Stromal cell of bone marrow (primary cell): ENCODE results near the gene PPME1.

Source experiments
- DNase-seq: peaks from one replicate; pipeline ENCODE4 v3.0.0-alpha.2; 2012; ENCODE audit warnings: low read depth

PPME1 gene

GRCh38 chr11:74282421-74282820 is 111.3 kb downstream of the PPME1 start:
- no peak for DNase-seq

DNA sequence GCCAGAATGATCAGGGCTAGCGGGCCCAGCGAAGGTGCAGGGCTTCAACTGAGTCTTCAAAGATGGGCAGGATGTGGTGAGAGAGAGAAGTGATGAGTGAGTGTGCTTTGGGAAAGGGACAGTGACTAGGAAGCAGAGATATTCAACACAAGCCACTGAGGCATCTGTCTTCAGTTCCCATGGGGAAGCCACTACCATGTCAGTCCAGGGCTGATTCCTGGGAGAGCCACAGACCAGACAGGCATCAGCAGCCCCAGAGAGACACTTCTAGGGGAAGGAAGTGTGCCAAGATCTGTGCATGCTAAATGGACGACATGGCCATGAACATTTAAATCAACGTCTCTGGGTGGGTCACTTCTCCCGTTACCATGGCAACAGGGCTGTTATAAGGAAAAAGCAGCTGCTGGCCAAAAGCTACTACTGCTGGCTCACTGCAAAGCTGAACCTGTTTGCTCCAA is 111.9 kb downstream of the PPME1 start:
- no peak for DNase-seq

GRCh38 chr11:74283580-74284180 is 112.6 kb downstream of the PPME1 start:
- DNase-seq = no peak

DNA sequence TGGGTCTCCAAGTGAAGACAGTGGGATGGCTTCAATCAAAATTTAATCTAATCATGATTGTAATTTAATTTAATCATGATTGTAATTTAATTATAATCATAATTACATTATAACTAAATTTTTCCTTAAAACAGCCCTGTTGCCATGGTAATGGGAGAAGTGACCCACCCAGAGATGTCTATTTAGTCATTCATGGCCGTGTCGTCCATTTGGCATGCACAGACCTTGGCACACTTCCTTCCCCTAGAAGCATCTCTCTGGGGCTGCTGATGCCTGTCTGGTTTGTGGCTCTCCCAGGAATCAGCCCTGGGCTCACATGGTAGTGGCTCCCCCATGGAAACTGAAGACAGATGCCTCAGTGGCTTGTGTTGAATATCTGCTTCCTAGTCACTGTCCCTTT is 113.4 kb downstream of the PPME1 start:
- no peak for DNase-seq

DNA sequence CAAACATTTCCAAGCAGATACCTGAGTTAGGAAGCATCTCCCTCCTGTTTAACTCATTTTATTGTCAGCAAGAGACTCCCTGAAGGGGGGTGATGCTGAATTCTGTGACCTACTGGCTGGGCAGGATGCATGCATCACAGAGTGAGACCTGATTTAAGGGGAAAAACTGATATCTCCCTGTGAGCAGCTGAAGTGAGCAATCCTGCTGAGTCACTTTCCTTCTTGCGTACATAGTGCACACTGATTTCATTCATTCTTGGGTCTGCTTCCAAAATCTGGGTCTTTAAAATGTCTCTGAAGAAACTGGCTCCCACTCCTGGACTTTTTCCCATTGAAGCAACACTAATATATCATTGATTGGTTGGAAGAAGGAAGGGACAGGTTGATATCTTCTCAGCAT is 117.1 kb downstream of the PPME1 start:
- peak; percentile 95 for DNase-seq

DNA sequence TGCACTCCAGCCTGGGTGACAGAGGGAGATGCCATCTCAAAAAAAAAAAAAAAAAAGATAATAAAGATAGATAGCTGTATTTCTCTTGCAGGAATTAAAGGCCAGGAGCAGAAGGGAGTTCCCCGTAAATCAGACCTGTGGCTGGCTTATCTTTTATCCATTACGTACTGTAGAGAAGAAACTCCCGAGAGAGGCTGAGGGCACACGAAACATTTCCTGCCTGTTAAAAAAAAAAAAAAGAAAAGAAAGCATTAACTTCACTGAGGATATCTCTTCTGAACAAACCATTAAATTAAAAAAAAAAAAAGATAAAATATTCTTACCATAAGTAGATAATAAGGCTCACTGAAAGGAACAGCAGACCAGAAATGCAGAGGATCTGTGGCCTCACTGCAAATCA is 117.8 kb downstream of the PPME1 start:
- no peak for DNase-seq

DNA sequence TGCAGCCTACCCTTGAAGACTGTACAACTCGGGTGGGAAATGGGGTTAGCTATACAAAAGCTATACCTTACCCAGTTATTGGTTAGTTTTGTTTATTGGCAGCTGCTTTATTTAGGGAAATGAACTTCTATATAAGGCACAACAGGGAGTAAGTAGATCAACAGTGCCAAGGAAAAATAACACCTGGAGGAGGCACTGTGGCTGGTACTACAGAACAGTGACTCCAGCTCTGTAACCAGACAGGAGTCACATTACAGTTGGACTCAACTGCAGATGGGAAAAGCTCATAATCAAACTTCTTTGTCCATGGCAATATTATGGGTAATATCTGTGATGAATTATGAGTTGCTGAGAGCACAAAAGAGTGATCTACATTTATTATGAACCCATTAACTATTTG is 126.4 kb downstream of the PPME1 start:
- no peak for DNase-seq

GRCh38 chr11:74299015-74299414 is 127.9 kb downstream of the PPME1 start:
- no peak for DNase-seq
